GM04504 (cell line): ENCODE measurements around the gene PLPP4.

Experiments used
- DNase-seq: peaks from one replicate; pipeline ENCODE4 v3.0.0-alpha.2; 2012; ENCODE audit warnings: low read depth

Gene PLPP4

GRCh38 chr10:120456626-120457430, at the start of gene PLPP4:
TSS of gene PLPP4 (plus strand) at chr10:120457227. CDS start at chr10:120457306, 79 bp downstream.
- DNase-seq, result no peak

GRCh38 chr10:120409816-120410215, 47.2 kb upstream of the PLPP4 start:
- no peak for DNase-seq

- DNase-seq, result no peak
Observed at GRCh38 chr10:120414946-120415345, 42.1 kb upstream of the PLPP4 start.

- no peak for DNase-seq
Observed at GRCh38 chr10:120415709-120416330, 41.2 kb upstream of the PLPP4 start.

- DNase-seq, result no peak
Observed at GRCh38 chr10:120420421-120420820, 36.6 kb upstream of the PLPP4 start.

GRCh38 chr10:120421250-120421649, 35.8 kb upstream of the PLPP4 start:
- no peak for DNase-seq

- peak; percentile 63 for DNase-seq
Observed at GRCh38 chr10:120422457-120422856, 34.6 kb upstream of the PLPP4 start.

- DNase-seq, result no peak
Observed at GRCh38 chr10:120423431-120424197, 33.4 kb upstream of the PLPP4 start.

- no peak for DNase-seq
Observed at GRCh38 chr10:120424198-120424464, 32.9 kb upstream of the PLPP4 start.

GRCh38 chr10:120426306-120426705, 30.7 kb upstream of the PLPP4 start:
- DNase-seq, result no peak

GRCh38 chr10:120428754-120429153, 28.3 kb upstream of the PLPP4 start:
- no peak for DNase-seq

- no peak for DNase-seq
Observed at GRCh38 chr10:120429395-120429794, 27.6 kb upstream of the PLPP4 start.

GRCh38 chr10:120431251-120431651, 25.8 kb upstream of the PLPP4 start:
- DNase-seq, result no peak

GRCh38 chr10:120432209-120432608, 24.8 kb upstream of the PLPP4 start:
- DNase-seq, result no peak

GRCh38 chr10:120433141-120433540, 23.9 kb upstream of the PLPP4 start:
- no peak for DNase-seq

GRCh38 chr10:120436439-120437112, 20.5 kb upstream of the PLPP4 start:
- DNase-seq, result no peak

GRCh38 chr10:120437541-120437940, 19.5 kb upstream of the PLPP4 start:
- DNase-seq, result no peak

GRCh38 chr10:120451968-120452367, 5.1 kb upstream of the PLPP4 start:
- DNase-seq, result no peak

- no peak for DNase-seq
Observed at GRCh38 chr10:120453319-120453718, 3.7 kb upstream of the PLPP4 start.

GRCh38 chr10:120453886-120454285, 3.1 kb upstream of the PLPP4 start:
- no peak for DNase-seq

- DNase-seq, result peak; percentile 53
Observed at GRCh38 chr10:120455004-120455403, 2.0 kb upstream of the PLPP4 start.

GRCh38 chr10:120455606-120456005, 1.4 kb upstream of the PLPP4 start:
- DNase-seq, result no peak
